HG03521 (cell line): ENCODE results near the gene OR7A5.
"Not testable (repeated sequence)": the region's sequence is repeated elsewhere in the genome, so short reads cannot be mapped to it uniquely, and the experiment has no call there.

ENCODE experiments used
- ATAC-seq: cut with Tn5 transposase; IDR thresholded peaks from one replicate; pipeline ENCODE4 v1.9.1; 2021; ENCODE audit warnings: mild to moderate bottlenecking, moderate library complexity; ENCODE audit not compliant: unreplicated experiment

Gene OR7A5

GRCh38 chr19:14835011-14835410, at the start of gene OR7A5, which contains the start of gene OR7C1:
Gene OR7A5, minus strand, starts transcription at chr19:14835185. Its CDS starts 6,944 bp downstream, at chr19:14828241.
Gene OR7C1, minus strand, starts transcription at chr19:14835185. Its CDS starts 35,049 bp downstream, at chr19:14800136.
- ATAC-seq, result no peak

GRCh38 chr19:14871619-14872230, 36.7 kb upstream of the OR7A5 start:
- no peak for ATAC-seq

GRCh38 chr19:14868497-14868896, 33.5 kb upstream of the OR7A5 start:
- ATAC-seq, result no peak

- no peak for ATAC-seq
Measured at GRCh38 chr19:14848822-14849221, 13.8 kb upstream of the OR7A5 start, which contains the start of gene OR7A10. Gene OR7A10, minus strand, starts transcription at chr19:14848922. Its CDS starts 7,045 bp downstream, at chr19:14841877.

- ATAC-seq, result no peak
Measured at GRCh38 chr19:14843578-14843977, 8.6 kb upstream of the OR7A5 start.

GRCh38 chr19:14843169-14843568, 8.2 kb upstream of the OR7A5 start:
- no peak for ATAC-seq

- ATAC-seq, result no peak
Measured at GRCh38 chr19:14840206-14840605, 5.2 kb upstream of the OR7A5 start.

GRCh38 chr19:14837391-14837790, 2.4 kb upstream of the OR7A5 start:
- no peak for ATAC-seq

GRCh38 chr19:14830702-14831101, 4.3 kb downstream of the OR7A5 start:
- no peak for ATAC-seq

- ATAC-seq, result no peak
Measured at GRCh38 chr19:14826006-14826405, 9.0 kb downstream of the OR7A5 start.

GRCh38 chr19:14821937-14822336, 13.0 kb downstream of the OR7A5 start:
- no peak for ATAC-seq

GRCh38 chr19:14818588-14818987, 16.4 kb downstream of the OR7A5 start:
- ATAC-seq, result no peak

GRCh38 chr19:14817052-14817451, 17.9 kb downstream of the OR7A5 start:
- ATAC-seq, result no peak

GRCh38 chr19:14814982-14815652, 19.9 kb downstream of the OR7A5 start:
- no peak for ATAC-seq

- ATAC-seq, result no peak
Measured at GRCh38 chr19:14809272-14810057, 25.5 kb downstream of the OR7A5 start.

- no peak for ATAC-seq
Measured at GRCh38 chr19:14804765-14805164, 30.2 kb downstream of the OR7A5 start.

GRCh38 chr19:14798760-14799159, 36.2 kb downstream of the OR7A5 start:
- no peak for ATAC-seq

GRCh38 chr19:14796021-14796420, 39.0 kb downstream of the OR7A5 start:
- ATAC-seq, result no peak

- no peak for ATAC-seq
Measured at GRCh38 chr19:14795078-14795721, 39.8 kb downstream of the OR7A5 start.

GRCh38 chr19:14792250-14792649, 42.7 kb downstream of the OR7A5 start:
- not testable (repeated sequence) for ATAC-seq

GRCh38 chr19:14786421-14786851, 48.5 kb downstream of the OR7A5 start:
- no peak for ATAC-seq
